ENCODE results near the gene CCM2L.

Gene CCM2L

GRCh38 chr20:32068174-32068573, 57.9 kb downstream of the CCM2L start:
- DNase-seq = no peak
- Histone ChIP-seq H2BK120ac (ENCODE audit: low read depth, low read length) (no peak overlapping the region), H3K27me3 (ENCODE audit: control insufficient read depth in 1 of 2, insufficient read depth in 1 of 2, low read length in 2 of 2) (peaks cover 33 to 55% of the 10 kb centered on the region in 2 experiments), H3K14ac (ENCODE audit: low read length in 2 of 2) (no peak overlapping the region), H3K9me3 (ENCODE audit: control insufficient read depth, low read length) (no peaks in the 10 kb centered on the region), H2AK5ac (ENCODE audit: low read length, severe bottlenecking) (peak overlapping the region; percentile 15), H3K27ac (ENCODE audit: low read length, poor library complexity, severe bottlenecking) (no peak overlapping the region), H2BK12ac (ENCODE audit: low read length in 2 of 2) (peak overlapping the region in 1 of 2 experiments; percentile 51), H3K9ac (ENCODE audit: low read length) (no peak overlapping the region), H3K4me3 (ENCODE audit: insufficient read depth in 1 of 2, low read depth in 1 of 2, low read length in 2 of 2) (no peak overlapping the region), H4K8ac (ENCODE audit: low read length) (no peak overlapping the region), H2AFZ (ENCODE audit: low read depth, low read length) (no peak overlapping the region), H3K4me1 (ENCODE audit: control insufficient read depth, insufficient read depth, low read depth, low read length) (peaks cover 11% of the 10 kb centered on the region), H3K23ac (ENCODE audit: low read length in 2 of 2) (peak overlapping the region in 1 of 2 experiments; percentile 14), H3K4me2 (ENCODE audit: low read length, poor library complexity, severe bottlenecking) (no peak overlapping the region), H2BK5ac (ENCODE audit: low read depth, low read length, poor library complexity, severe bottlenecking) (no peak overlapping the region), H3K4ac (ENCODE audit: low read depth in 1 of 2, low read length in 2 of 2) (no peak overlapping the region), H2BK15ac (ENCODE audit: low read depth, poor library complexity, severe bottlenecking) (no peak overlapping the region), H4K91ac (ENCODE audit: low read length) (no peak overlapping the region), H3K36me3 (ENCODE audit: control insufficient read depth in 1 of 2, insufficient read depth in 2 of 2, low read depth in 1 of 2, low read length in 2 of 2) (no peaks in the 10 kb centered on the region), H3K18ac (ENCODE audit: low read depth in 1 of 2, low read length in 2 of 2) (no peak overlapping the region), H3K79me1 (replicated peaks; ENCODE audit: low read length, poor library complexity, severe bottlenecking) (no peaks in the 10 kb centered on the region)
- WGBS = no CpG with 5 or more reads among the region's 2 CpGs

DNA sequence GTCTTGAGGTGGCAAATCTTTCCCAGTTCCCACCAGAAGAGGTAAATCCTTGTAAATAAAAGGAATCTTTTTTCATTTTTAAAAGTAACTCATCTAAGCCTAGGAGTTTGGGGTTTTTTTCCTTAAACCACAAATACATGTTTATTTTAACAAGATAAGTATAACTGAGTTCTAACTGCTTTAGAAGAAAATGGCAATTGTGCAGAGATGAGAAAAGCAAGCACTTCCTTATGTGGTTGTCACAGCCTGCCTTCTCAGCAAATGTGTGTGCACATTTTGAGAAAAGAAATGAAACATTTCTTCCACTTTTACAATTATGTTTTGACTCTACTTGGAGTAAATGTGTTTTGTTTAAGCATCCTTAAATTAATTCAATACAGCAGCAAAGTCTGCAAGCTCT, 59.5 kb downstream of the CCM2L start:
- H2BK5ac ChIP-seq (ENCODE audit: low read depth, low read length, poor library complexity, severe bottlenecking) = no peak overlapping the region
- H3K4me1 ChIP-seq (ENCODE audit: control insufficient read depth, insufficient read depth, low read depth, low read length) = peaks cover 11% of the 10 kb centered on the region
- DNase-seq = peak; percentile 24
- no peak overlapping the region for H2BK120ac ChIP-seq (ENCODE audit: low read depth, low read length)
- H3K79me1 ChIP-seq (replicated peaks; ENCODE audit: low read length, poor library complexity, severe bottlenecking) = no peaks in the 10 kb centered on the region
- H3K36me3 ChIP-seq (ENCODE audit: control insufficient read depth in 1 of 2, insufficient read depth in 2 of 2, low read depth in 1 of 2, low read length in 2 of 2) = no peaks in the 10 kb centered on the region
- H3K9ac ChIP-seq (ENCODE audit: low read length) = no peak overlapping the region
- no peak overlapping the region for H2AK5ac ChIP-seq (ENCODE audit: low read length, severe bottlenecking)
- H3K4me3 ChIP-seq (ENCODE audit: insufficient read depth in 1 of 2, low read depth in 1 of 2, low read length in 2 of 2) = no peak overlapping the region
- H3K18ac ChIP-seq (ENCODE audit: low read depth in 1 of 2, low read length in 2 of 2) = no peak overlapping the region
- H2BK12ac ChIP-seq (ENCODE audit: low read length in 2 of 2) = no peak overlapping the region
- peaks cover 39 to 58% of the 10 kb centered on the region in 2 experiments for H3K27me3 ChIP-seq (ENCODE audit: control insufficient read depth in 1 of 2, insufficient read depth in 1 of 2, low read length in 2 of 2)
- no peak overlapping the region for H3K4me2 ChIP-seq (ENCODE audit: low read length, poor library complexity, severe bottlenecking)
- H4K8ac ChIP-seq (ENCODE audit: low read length) = no peak overlapping the region
- no peak overlapping the region for H3K4ac ChIP-seq (ENCODE audit: low read depth in 1 of 2, low read length in 2 of 2)
- no peaks in the 10 kb centered on the region for H3K9me3 ChIP-seq (ENCODE audit: control insufficient read depth, low read length)
- H4K91ac ChIP-seq (ENCODE audit: low read length) = no peak overlapping the region
- H2AFZ ChIP-seq (ENCODE audit: low read depth, low read length) = no peak overlapping the region
- H3K27ac ChIP-seq (ENCODE audit: low read length, poor library complexity, severe bottlenecking) = no peak overlapping the region
- no peak overlapping the region for H2BK15ac ChIP-seq (ENCODE audit: low read depth, poor library complexity, severe bottlenecking)
- H3K23ac ChIP-seq (ENCODE audit: low read length in 2 of 2) = no peak overlapping the region
- H3K14ac ChIP-seq (ENCODE audit: low read length in 2 of 2) = no peak overlapping the region

GRCh38 chr20:32070282-32070681, 60.0 kb downstream of the CCM2L start:
- Histone ChIP-seq H3K79me1 (replicated peaks; ENCODE audit: low read length, poor library complexity, severe bottlenecking) (no peaks in the 10 kb centered on the region), H3K18ac (ENCODE audit: low read depth in 1 of 2, low read length in 2 of 2) (no peak overlapping the region), H3K4me2 (ENCODE audit: low read length, poor library complexity, severe bottlenecking) (no peak overlapping the region), H3K27ac (ENCODE audit: low read length, poor library complexity, severe bottlenecking) (no peak overlapping the region), H3K4ac (ENCODE audit: low read depth in 1 of 2, low read length in 2 of 2) (no peak overlapping the region), H2BK120ac (ENCODE audit: low read depth, low read length) (no peak overlapping the region), H4K8ac (ENCODE audit: low read length) (no peak overlapping the region), H2AK5ac (ENCODE audit: low read length, severe bottlenecking) (no peak overlapping the region), H3K23ac (ENCODE audit: low read length in 2 of 2) (no peak overlapping the region), H3K9me3 (ENCODE audit: control insufficient read depth, low read length) (no peaks in the 10 kb centered on the region), H3K36me3 (ENCODE audit: control insufficient read depth in 1 of 2, insufficient read depth in 2 of 2, low read depth in 1 of 2, low read length in 2 of 2) (no peaks in the 10 kb centered on the region), H3K4me3 (ENCODE audit: insufficient read depth in 1 of 2, low read depth in 1 of 2, low read length in 2 of 2) (no peak overlapping the region), H3K9ac (ENCODE audit: low read length) (no peak overlapping the region), H2BK15ac (ENCODE audit: low read depth, poor library complexity, severe bottlenecking) (no peak overlapping the region), H2BK12ac (ENCODE audit: low read length in 2 of 2) (no peak overlapping the region), H4K91ac (ENCODE audit: low read length) (no peak overlapping the region), H2AFZ (ENCODE audit: low read depth, low read length) (no peak overlapping the region), H3K27me3 (ENCODE audit: control insufficient read depth in 1 of 2, insufficient read depth in 1 of 2, low read length in 2 of 2) (peaks cover 38 to 58% of the 10 kb centered on the region in 2 experiments), H3K14ac (ENCODE audit: low read length in 2 of 2) (no peak overlapping the region), H3K4me1 (ENCODE audit: control insufficient read depth, insufficient read depth, low read depth, low read length) (peaks cover 11% of the 10 kb centered on the region), H2BK5ac (ENCODE audit: low read depth, low read length, poor library complexity, severe bottlenecking) (no peak overlapping the region)
- 86% methylated on average over 1 of the region's 1 CpG for WGBS
- DNase-seq = no peak

DNA sequence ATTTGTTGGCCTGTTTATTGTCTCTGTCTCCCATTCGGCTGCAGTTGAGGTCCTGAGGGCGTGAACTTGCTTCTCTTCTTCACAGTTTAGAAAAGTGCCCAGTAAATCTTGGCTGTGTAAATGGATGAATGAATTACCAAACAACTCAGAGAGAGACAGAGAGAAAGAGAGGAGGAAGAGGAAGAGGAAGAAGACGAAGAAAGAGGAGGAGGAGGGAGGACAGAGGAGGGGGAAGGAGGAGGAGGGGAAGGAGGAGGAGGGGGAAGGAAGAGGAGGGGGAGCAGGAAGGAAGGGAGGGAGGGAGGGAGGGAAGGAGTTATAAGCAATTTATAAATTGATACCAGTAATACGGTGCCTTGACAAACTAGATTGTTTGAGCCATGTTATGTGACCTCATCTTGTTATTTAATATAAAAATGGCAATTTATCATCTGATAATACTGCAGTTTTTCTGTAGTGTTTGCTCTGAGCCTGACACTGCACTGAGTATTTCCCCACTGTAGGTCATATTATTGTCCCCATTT, 60.5 kb downstream of the CCM2L start:
- peak overlapping the region in 1 of 2 experiments; percentile 5 for H3K14ac ChIP-seq (ENCODE audit: low read length in 2 of 2)
- H3K4me1 ChIP-seq (ENCODE audit: control insufficient read depth, insufficient read depth, low read depth, low read length) = peaks cover 11% of the 10 kb centered on the region
- no peaks in the 10 kb centered on the region for H3K79me1 ChIP-seq (replicated peaks; ENCODE audit: low read length, poor library complexity, severe bottlenecking)
- WGBS = 51% methylated on average over 3 of the region's 4 CpGs
- peak overlapping the region in 1 of 2 experiments; percentile 17 for H2BK12ac ChIP-seq (ENCODE audit: low read length in 2 of 2)
- H2AK5ac ChIP-seq (ENCODE audit: low read length, severe bottlenecking) = no peak overlapping the region
- H2AFZ ChIP-seq (ENCODE audit: low read depth, low read length) = no peak overlapping the region
- no peak overlapping the region for H4K8ac ChIP-seq (ENCODE audit: low read length)
- no peak overlapping the region for H3K18ac ChIP-seq (ENCODE audit: low read depth in 1 of 2, low read length in 2 of 2)
- DNase-seq = no peak
- H4K91ac ChIP-seq (ENCODE audit: low read length) = no peak overlapping the region
- no peak overlapping the region for H3K4ac ChIP-seq (ENCODE audit: low read depth in 1 of 2, low read length in 2 of 2)
- H3K9ac ChIP-seq (ENCODE audit: low read length) = no peak overlapping the region
- peaks cover 39 to 58% of the 10 kb centered on the region in 2 experiments for H3K27me3 ChIP-seq (ENCODE audit: control insufficient read depth in 1 of 2, insufficient read depth in 1 of 2, low read length in 2 of 2)
- H2BK5ac ChIP-seq (ENCODE audit: low read depth, low read length, poor library complexity, severe bottlenecking) = no peak overlapping the region
- H3K9me3 ChIP-seq (ENCODE audit: control insufficient read depth, low read length) = no peaks in the 10 kb centered on the region
- no peak overlapping the region for H3K23ac ChIP-seq (ENCODE audit: low read length in 2 of 2)
- no peaks in the 10 kb centered on the region for H3K36me3 ChIP-seq (ENCODE audit: control insufficient read depth in 1 of 2, insufficient read depth in 2 of 2, low read depth in 1 of 2, low read length in 2 of 2)
- no peak overlapping the region for H3K4me2 ChIP-seq (ENCODE audit: low read length, poor library complexity, severe bottlenecking)
- no peak overlapping the region for H2BK15ac ChIP-seq (ENCODE audit: low read depth, poor library complexity, severe bottlenecking)
- H3K4me3 ChIP-seq (ENCODE audit: insufficient read depth in 1 of 2, low read depth in 1 of 2, low read length in 2 of 2) = no peak overlapping the region
- no peak overlapping the region for H2BK120ac ChIP-seq (ENCODE audit: low read depth, low read length)
- no peak overlapping the region for H3K27ac ChIP-seq (ENCODE audit: low read length, poor library complexity, severe bottlenecking)
